H1 (cell line): Measurements from ENCODE around the gene OLIG2. TPM values are rescaled to one million over a fixed set of nuclear protein-coding genes. Genes with fewer than 3 reads are reported as not detected.

ENCODE experiments used
- CTCF ChIA-PET: fragments of 300-600 bp; sonication (Branson Sonifier 250); formaldehyde crosslinking; loops from one replicate; lab custom pipeline; 2021; ENCODE audit not compliant: partially characterized antibody; lab: Charles Lee
- POLR2A ChIA-PET: fragments of 300-600 bp; sonication (Branson Sonifier 250); formaldehyde crosslinking; loops from one replicate; lab custom pipeline; 2021; ENCODE audit warnings: inconsistent platforms; ENCODE audit not compliant: partially characterized antibody; lab: Charles Lee
- DNase-seq, 2 experiments: peaks; one replicate each; pipeline versions ENCODE4 v3.0.0 to v3.0.0-alpha.2; 2010 to 2022; ENCODE audit warnings: low spot score in 2 of 2, low read depth in 1 of 2, mixed read lengths in 1 of 2
- FAIRE-seq: peaks from 2 replicates; lab custom pipeline; 2011; peaks lifted over from hg19 to GRCh38; lab: Jason Lieb, UNC
- H2AFZ ChIP-seq: 2 replicates; pipeline ENCODE4 v1.8.1; 2012; ENCODE audit warnings: low read length, inconsistent platforms
- H2AK5ac ChIP-seq: 2 replicates; pipeline ENCODE4 v1.6.1; 2013; ENCODE audit warnings: low read depth, low read length
- H2BK120ac ChIP-seq: replicated peaks from 2 replicates; pipeline ENCODE3; 2013; ENCODE audit warnings: low read depth, low read length, inconsistent platforms
- H2BK12ac ChIP-seq: 2 replicates; pipeline ENCODE4 v1.6.1; 2013; ENCODE audit warnings: low read depth, low read length
- H2BK15ac ChIP-seq: 2 replicates; pipeline ENCODE4 v1.6.1; 2013; ENCODE audit warnings: low read length
- H2BK20ac ChIP-seq: 2 replicates; pipeline ENCODE4 v1.6.1; 2013; ENCODE audit warnings: low read length
- H2BK5ac ChIP-seq: 2 replicates; pipeline ENCODE4 v1.6.1; 2013; ENCODE audit warnings: low read depth, low read length
- H3K14ac ChIP-seq: 2 replicates; pipeline ENCODE4 v1.6.1; 2013; ENCODE audit warnings: inconsistent platforms; ENCODE audit not compliant: insufficient read length
- H3K18ac ChIP-seq: 2 replicates; pipeline ENCODE4 v1.6.1; 2013; ENCODE audit warnings: low read length; ENCODE audit errors: extremely low read depth
- H3K23ac ChIP-seq: 2 replicates; pipeline ENCODE4 v1.6.1; 2013; ENCODE audit warnings: inconsistent platforms; ENCODE audit not compliant: insufficient read length
- H3K23me2 ChIP-seq: 2 replicates; pipeline ENCODE4 v1.6.1; 2013; ENCODE audit warnings: low read depth, low read length
- H3K27ac ChIP-seq: 2 replicates; pipeline ENCODE4 v1.6.1; 2011; ENCODE audit warnings: low read depth, low read length, inconsistent platforms
- H3K27me3 ChIP-seq, 4 experiments: replicated peaks in 1 of 4; 1 replicate in 1 of 4; 2 replicates in 3 of 4; pipeline versions ENCODE4 v1.6.1 to v1.8.1; 2011 to 2013; ENCODE audit warnings: low read length in 3 of 4, mild to moderate bottlenecking in 3 of 4, inconsistent platforms in 2 of 4, mixed read lengths in 2 of 4, moderate library complexity in 1 of 4; ENCODE audit not compliant: control insufficient read depth in 3 of 4, insufficient read depth in 3 of 4; ENCODE audit errors: extremely low read depth in 1 of 4
- H3K36me3 ChIP-seq, 4 experiments: 2 replicates each; pipeline versions ENCODE4 v1.6.1 to v1.8.1; 2011 to 2013; ENCODE audit warnings: mild to moderate bottlenecking in 4 of 4, low read length in 3 of 4, moderate library complexity in 2 of 4, control low read depth in 1 of 4, inconsistent platforms in 1 of 4; ENCODE audit not compliant: insufficient read depth in 4 of 4, control insufficient read depth in 2 of 4
- H3K4ac ChIP-seq: replicated peaks from 2 replicates; pipeline ENCODE3; 2013; ENCODE audit warnings: low read length, low read depth, mixed read lengths, inconsistent platforms; ENCODE audit not compliant: insufficient read length
- H3K4me1 ChIP-seq, 4 experiments: replicated peaks in 1 of 4; 1 replicate in 1 of 4; 2 replicates in 3 of 4; pipeline versions ENCODE4 v1.6.1 to v1.8.1; 2011 to 2013; ENCODE audit warnings: low read length in 3 of 4, inconsistent platforms in 2 of 4, mixed read lengths in 1 of 4; ENCODE audit not compliant: insufficient read depth in 4 of 4, control insufficient read depth in 3 of 4
- H3K4me2 ChIP-seq, 2 experiments: 2 replicates each; pipeline versions ENCODE4 v1.6.1 to v1.8.1; 2011 to 2013; ENCODE audit warnings: low read depth in 2 of 2, low read length in 2 of 2, control low read depth in 1 of 2, inconsistent platforms in 1 of 2, mild to moderate bottlenecking in 1 of 2; ENCODE audit not compliant: insufficient read depth in 1 of 2
- H3K4me3 ChIP-seq, 4 experiments: fragments of 200-600, 300-600 bp in 1 of 4; sonication (generic), shearing (Covaris generic), sonication (Bioruptor Twin) in 1 of 4; 2 replicates each; pipeline versions ENCODE4 v1.5.1 to v1.8.1; 2011 to 2016; ENCODE audit warnings: low read length in 4 of 4, low read depth in 3 of 4, control low read depth in 2 of 4, inconsistent platforms in 2 of 4, mild to moderate bottlenecking in 2 of 4, mixed read lengths in 1 of 4, moderate library complexity in 1 of 4; ENCODE audit not compliant: insufficient read depth in 2 of 4; ENCODE audit errors: extremely low read depth in 1 of 4
- H3K56ac ChIP-seq: replicated peaks from 2 replicates; pipeline ENCODE3; 2013; ENCODE audit warnings: low read depth, mild to moderate bottlenecking, mixed read lengths, low read length, inconsistent platforms; ENCODE audit not compliant: insufficient read length
- H3K79me1 ChIP-seq: 2 replicates; pipeline ENCODE4 v1.6.1; 2013; ENCODE audit warnings: low read depth, low read length, control low read depth
- H3K79me2 ChIP-seq, 2 experiments: 2 replicates each; pipeline versions ENCODE4 v1.6.1 to v1.8.1; 2012 to 2013; ENCODE audit warnings: low read length in 2 of 2, mild to moderate bottlenecking in 2 of 2, inconsistent platforms in 1 of 2; ENCODE audit not compliant: insufficient read depth in 2 of 2, control insufficient read depth in 1 of 2
- H3K9ac ChIP-seq, 4 experiments: replicated peaks in 1 of 4; 1 replicate in 1 of 4; 2 replicates in 3 of 4; pipeline versions ENCODE4 v1.6.1 to v1.8.1; 2011 to 2013; ENCODE audit warnings: low read depth in 3 of 4, low read length in 3 of 4, control low read depth in 2 of 4, mild to moderate bottlenecking in 2 of 4, moderate library complexity in 2 of 4, inconsistent platforms in 1 of 4; ENCODE audit errors: extremely low read depth in 1 of 4
- H3K9me3 ChIP-seq, 2 experiments: 2 replicates each; pipeline versions ENCODE4 v1.6.1 to v1.8.1; 2012 to 2013; ENCODE audit warnings: mild to moderate bottlenecking in 2 of 2, moderate library complexity in 2 of 2, control low read depth in 1 of 2, inconsistent platforms in 1 of 2, low read depth in 1 of 2, low read length in 1 of 2, mixed read lengths in 1 of 2; ENCODE audit not compliant: insufficient read depth in 2 of 2
- H4K20me1 ChIP-seq, 2 experiments: replicated peaks in 1 of 2; 2 replicates each; pipeline versions ENCODE3 to v1.8.1; 2011 to 2013; ENCODE audit warnings: inconsistent platforms in 2 of 2, low read length in 2 of 2, mild to moderate bottlenecking in 1 of 2; ENCODE audit not compliant: insufficient read depth in 2 of 2, control insufficient read depth in 1 of 2
- H4K5ac ChIP-seq: 2 replicates; pipeline ENCODE4 v1.6.1; 2013; ENCODE audit warnings: low read length, low read depth, mixed read lengths, inconsistent platforms; ENCODE audit not compliant: insufficient read length
- H4K8ac ChIP-seq: 2 replicates; pipeline ENCODE4 v1.8.0; 2013; ENCODE audit warnings: mild to moderate bottlenecking, moderate library complexity, low read length, inconsistent platforms; ENCODE audit not compliant: insufficient read depth; ENCODE audit errors: extremely low read depth
- H4K91ac ChIP-seq: replicated peaks from 2 replicates; pipeline ENCODE3; 2013; ENCODE audit warnings: low read length, mixed read lengths, inconsistent platforms; ENCODE audit not compliant: insufficient read length
- ASH2L ChIP-seq: fragments of 200-600, 300-600 bp; sonication (generic); IDR thresholded peaks from one replicate; pipeline ENCODE4 v1.7.1; 2017; ENCODE audit warnings: low read length
- ATF2 ChIP-seq: IDR thresholded peaks from 2 replicates; pipeline ENCODE4 v1.6.1; 2012; ENCODE audit warnings: low read length, inconsistent platforms
- CBX8 ChIP-seq: fragments of 300-800, 300-1000 bp; sonication (generic); IDR thresholded peaks from 2 replicates; pipeline ENCODE4 v1.7.1; 2016; ENCODE audit warnings: low read depth, low read length, borderline replicate concordance
- CREB1 ChIP-seq: IDR thresholded peaks from 2 replicates; pipeline ENCODE4 v1.6.1; 2012; ENCODE audit warnings: inconsistent platforms
- E2F6 ChIP-seq: IDR thresholded peaks from 2 replicates; pipeline ENCODE4 v1.6.1; 2012; ENCODE audit warnings: inconsistent platforms
- EGR1 ChIP-seq: IDR thresholded peaks from 2 replicates; pipeline ENCODE4 v1.6.1; 2011; ENCODE audit warnings: low read depth, low read length, borderline replicate concordance
- KDM1A ChIP-seq: fragments of 200-600, 300-600 bp; sonication (generic); IDR thresholded peaks from 2 replicates; pipeline ENCODE4 v1.7.1; 2016; ENCODE audit warnings: mild to moderate bottlenecking, low read length, borderline replicate concordance
- MAX ChIP-seq: IDR thresholded peaks from 2 replicates; pipeline ENCODE4 v1.6.1; 2012; ENCODE audit warnings: inconsistent platforms
- NRF1 ChIP-seq: IDR thresholded peaks from 2 replicates; pipeline ENCODE4 v1.6.1; 2011; ENCODE audit warnings: mild to moderate bottlenecking, low read depth, low read length, improper control_type of control experiment
- PHF8 ChIP-seq: fragments of 200-600 bp; sonication (generic); conservative IDR thresholded peaks from 2 replicates; pipeline ENCODE4 v1.7.1; 2012; ENCODE audit warnings: low read depth, mild to moderate bottlenecking, inconsistent platforms, low read length, moderate library complexity
- RAD21 ChIP-seq, 2 experiments: IDR thresholded peaks in 1 of 2; conservative IDR thresholded peaks in 1 of 2; 2 replicates each; pipeline ENCODE4 v1.6.1; 2011; ENCODE audit warnings: low read depth in 2 of 2, low read length in 2 of 2, improper control_type of control experiment in 1 of 2, inconsistent platforms in 1 of 2, mild to moderate bottlenecking in 1 of 2, moderate library complexity in 1 of 2
- WGBS, 2 experiments: shearing (Covaris generic) in 1 of 2; methylation state at CpG; one replicate each; pipeline versions ENCODE4 v1.1.6 to v1.1.7; 2013 to 2015; ENCODE audit warnings: low lambda C conversion rate in 2 of 2, mixed read lengths in 2 of 2, inconsistent platforms in 1 of 2, low coverage in 1 of 2, missing lambda C conversion rate in 1 of 2; ENCODE audit not compliant: insufficient replicate concordance in 2 of 2, insufficient coverage in 1 of 2, insufficient read length in 1 of 2; ENCODE audit errors: extremely low coverage in 1 of 2, missing lambda C conversion rate in 1 of 2; 5-methylcytosine and 5-hydroxymethylcytosine counted together
- polyA plus RNA-seq, 7 experiments: library from polyadenylated mRNA; depleted of rRNA in 3 of 7; stranded (reverse) in 5 of 7; unstranded in 2 of 7; fragments of >200 nt in 5 of 7; fragments of 200-250 nt in 2 of 7; gene quantifications; 1 replicate in 5 of 7; 2 replicates in 1 of 7; 4 replicates in 1 of 7; pipeline versions ENCODE4 v1.2.1 to v1.2.3, GENCODE V29; 2011 to 2013; ENCODE audit warnings: missing spikeins in 2 of 7, mixed read lengths in 2 of 7
- total RNA-seq: library from RNA; stranded (reverse); fragmentation: NEBNext Ultra II Directional; extraction: Animal tissue kit (Norgen Biotek cat#: 25700); gene quantifications from 2 replicates; pipeline ENCODE4 v1.2.1, GENCODE V29; 2021

OLIG2 gene
- total and polyA plus RNA-seq, 2 of the 8 experiments (the other 6 are each of a cell fraction or from before 2014, with no cell fraction given) = 0.79 TPM; not detected in 1

GRCh38 chr21:32981096-32981495 is 44.6 kb upstream of the OLIG2 start:
- no peak overlapping the region for H3K4me2 ChIP-seq
- no peak overlapping the region for H3K4ac ChIP-seq
- H4K8ac ChIP-seq = no peak overlapping the region
- FAIRE-seq (no peak), DNase-seq (no peak)
- H2BK5ac ChIP-seq = no peak overlapping the region
- no peak overlapping the region for H2BK15ac ChIP-seq
- H2BK20ac ChIP-seq = no peak overlapping the region
- no peak overlapping the region for H3K27ac ChIP-seq
- peaks cover 0 to 11% (median 2%) of the 10 kb centered on the region in 4 experiments; a peak in 4 of 7 replicates for H3K4me1 ChIP-seq
- no peak overlapping the region for H4K91ac ChIP-seq
- H3K79me1 ChIP-seq = no peaks in the 10 kb centered on the region
- ChIA-PET POLR2A (no interaction called here), CTCF (interaction anchor here (1.5 kb wide), 1 partner anchor 25 kb away, joined by 4 read pairs; no protein-coding TSS in a partner anchor)
- H2BK120ac ChIP-seq = no peak overlapping the region
- H4K20me1 ChIP-seq = peaks cover 0 to 2% of the 10 kb centered on the region in 2 experiments
- H3K14ac ChIP-seq = no peak overlapping the region
- H2AK5ac ChIP-seq = no peak overlapping the region
- peaks cover 3% of the 10 kb centered on the region; the same call in 1 of the 2 replicates for H3K23me2 ChIP-seq
- H3K79me2 ChIP-seq = no peaks in the 10 kb centered on the region
- no peaks in the 10 kb centered on the region for H3K9me3 ChIP-seq
- H3K9ac ChIP-seq = no peak overlapping the region
- no peak overlapping the region for H3K18ac ChIP-seq
- no peak overlapping the region for H3K4me3 ChIP-seq
- no peak overlapping the region for H4K5ac ChIP-seq
- H2BK12ac ChIP-seq = no peak overlapping the region
- no peak overlapping the region for H2AFZ ChIP-seq
- H3K23ac ChIP-seq = no peak overlapping the region
- H3K27me3 ChIP-seq = no peaks in the 10 kb centered on the region
- H3K36me3 ChIP-seq = no peaks in the 10 kb centered on the region
- H3K56ac ChIP-seq = no peak overlapping the region
- 90% methylated on average over 7 of the region's 7 CpGs; no CpG with 5 or more reads in 1 of the 2 experiments for WGBS, 2 experiments
- no peak for TF ChIP-seq EGR1
- TF ChIP-seq CREB1 = no peak
- TF ChIP-seq E2F6 = no peak
- TF ChIP-seq PHF8 = no peak
- TF ChIP-seq MAX = no peak
- TF ChIP-seq ASH2L = no peak
- no peak for TF ChIP-seq ATF2
- TF ChIP-seq RAD21 (IDR thresholded peaks at IDR 0.05 in 1 of 2, conservative IDR thresholded peaks at IDR 0.05 in 1 of 2; ENCODE audit: low read depth in 2 of 2, low read length in 2 of 2) = no peak
- TF ChIP-seq CBX8 = no peak
- TF ChIP-seq NRF1 = no peak
- TF ChIP-seq KDM1A = no peak
